Parathyroid adenoma (tissue), 2 donors: ENCODE data around the gene PPP6R2.

Experiments used
- H2AFZ ChIP-seq: fragments of 300-600 bp; sonication (generic); one replicate; pipeline ENCODE4 v1.7.0; 2017; ENCODE audit warnings: antibody characterized with exemption, mild to moderate bottlenecking
- H3K27ac ChIP-seq: fragments of 300-600 bp; sonication (generic); one replicate; pipeline ENCODE4 v1.7.0; 2017
- H3K27me3 ChIP-seq: fragments of 300-600 bp; sonication (generic); one replicate; pipeline ENCODE4 v1.7.0; 2017; ENCODE audit warnings: low read length; ENCODE audit not compliant: control insufficient read depth, insufficient read depth
- H3K36me3 ChIP-seq: fragments of 300-600 bp; sonication (generic); one replicate; pipeline ENCODE4 v1.7.0; 2017; ENCODE audit warnings: low read length; ENCODE audit not compliant: control insufficient read depth, insufficient read depth
- H3K4me1 ChIP-seq: fragments of 300-600 bp; sonication (generic); one replicate; pipeline ENCODE4 v1.7.0; 2017; ENCODE audit warnings: control low read depth
- H3K4me2 ChIP-seq: fragments of 300-600 bp; sonication (generic); one replicate; pipeline ENCODE4 v1.7.0; 2017; ENCODE audit warnings: low read length
- H3K4me3 ChIP-seq: fragments of 300-600 bp; sonication (generic); one replicate; pipeline ENCODE4 v1.7.0; 2017; ENCODE audit warnings: low read depth, low read length
- H3K79me2 ChIP-seq: fragments of 300-600 bp; sonication (generic); one replicate; pipeline ENCODE4 v1.7.0; 2017; ENCODE audit warnings: control low read depth
- H3K9ac ChIP-seq: fragments of 300-600 bp; sonication (generic); one replicate; pipeline ENCODE4 v1.7.0; 2017; ENCODE audit warnings: mild to moderate bottlenecking
- H3K9me3 ChIP-seq: fragments of 300-600 bp; sonication (generic); one replicate; pipeline ENCODE4 v1.7.0; 2017; ENCODE audit warnings: low read length; ENCODE audit not compliant: control insufficient read depth
- TF ChIP-seq, protein P1 (sequence below): fragments of 300-600 bp; sonication (generic); IDR thresholded peaks from one replicate; pipeline ENCODE4 v1.7.0; 2017; ENCODE audit warnings: antibody characterized with exemption, mild to moderate bottlenecking
- donor health status: primary hyperparathyroidism.

The PPP6R2 gene

DNA sequence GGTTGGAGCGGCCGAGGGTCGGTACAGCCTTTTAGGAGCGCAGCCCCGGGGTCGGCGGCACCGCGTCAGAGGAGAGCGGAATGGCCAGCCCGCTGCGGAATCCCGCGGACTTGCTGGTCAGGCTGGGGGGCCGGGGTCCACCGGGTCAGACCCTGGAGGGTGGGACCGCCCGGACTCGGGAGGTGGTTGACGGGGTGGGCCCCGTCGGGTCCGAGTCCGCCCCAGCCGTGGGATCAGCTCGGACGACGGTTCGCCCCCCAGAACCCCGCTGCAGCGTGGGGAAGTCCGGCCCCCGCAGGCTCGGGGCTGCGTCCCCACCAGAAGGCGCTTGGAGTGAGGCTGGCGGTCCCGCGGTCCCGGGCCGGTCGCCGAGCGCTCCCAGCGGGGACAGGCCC lies 137.9 kb downstream of the PPP6R2 start:
- Histone ChIP-seq H3K9me3 (no peaks in the 10 kb centered on the region), H3K4me2 (no peak overlapping the region), H3K27ac (no peak overlapping the region), H3K36me3 (no peaks in the 10 kb centered on the region), H3K27me3 (no peaks in the 10 kb centered on the region), H3K9ac (no peak overlapping the region), H3K79me2 (no peaks in the 10 kb centered on the region), H3K4me3 (no peak overlapping the region), H2AFZ (peak overlapping the region; percentile 28), H3K4me1 (no peaks in the 10 kb centered on the region)
- TF ChIP-seq, protein P1, sequence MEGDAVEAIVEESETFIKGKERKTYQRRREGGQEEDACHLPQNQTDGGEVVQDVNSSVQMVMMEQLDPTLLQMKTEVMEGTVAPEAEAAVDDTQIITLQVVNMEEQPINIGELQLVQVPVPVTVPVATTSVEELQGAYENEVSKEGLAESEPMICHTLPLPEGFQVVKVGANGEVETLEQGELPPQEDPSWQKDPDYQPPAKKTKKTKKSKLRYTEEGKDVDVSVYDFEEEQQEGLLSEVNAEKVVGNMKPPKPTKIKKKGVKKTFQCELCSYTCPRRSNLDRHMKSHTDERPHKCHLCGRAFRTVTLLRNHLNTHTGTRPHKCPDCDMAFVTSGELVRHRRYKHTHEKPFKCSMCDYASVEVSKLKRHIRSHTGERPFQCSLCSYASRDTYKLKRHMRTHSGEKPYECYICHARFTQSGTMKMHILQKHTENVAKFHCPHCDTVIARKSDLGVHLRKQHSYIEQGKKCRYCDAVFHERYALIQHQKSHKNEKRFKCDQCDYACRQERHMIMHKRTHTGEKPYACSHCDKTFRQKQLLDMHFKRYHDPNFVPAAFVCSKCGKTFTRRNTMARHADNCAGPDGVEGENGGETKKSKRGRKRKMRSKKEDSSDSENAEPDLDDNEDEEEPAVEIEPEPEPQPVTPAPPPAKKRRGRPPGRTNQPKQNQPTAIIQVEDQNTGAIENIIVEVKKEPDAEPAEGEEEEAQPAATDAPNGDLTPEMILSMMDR = no peak

DNA sequence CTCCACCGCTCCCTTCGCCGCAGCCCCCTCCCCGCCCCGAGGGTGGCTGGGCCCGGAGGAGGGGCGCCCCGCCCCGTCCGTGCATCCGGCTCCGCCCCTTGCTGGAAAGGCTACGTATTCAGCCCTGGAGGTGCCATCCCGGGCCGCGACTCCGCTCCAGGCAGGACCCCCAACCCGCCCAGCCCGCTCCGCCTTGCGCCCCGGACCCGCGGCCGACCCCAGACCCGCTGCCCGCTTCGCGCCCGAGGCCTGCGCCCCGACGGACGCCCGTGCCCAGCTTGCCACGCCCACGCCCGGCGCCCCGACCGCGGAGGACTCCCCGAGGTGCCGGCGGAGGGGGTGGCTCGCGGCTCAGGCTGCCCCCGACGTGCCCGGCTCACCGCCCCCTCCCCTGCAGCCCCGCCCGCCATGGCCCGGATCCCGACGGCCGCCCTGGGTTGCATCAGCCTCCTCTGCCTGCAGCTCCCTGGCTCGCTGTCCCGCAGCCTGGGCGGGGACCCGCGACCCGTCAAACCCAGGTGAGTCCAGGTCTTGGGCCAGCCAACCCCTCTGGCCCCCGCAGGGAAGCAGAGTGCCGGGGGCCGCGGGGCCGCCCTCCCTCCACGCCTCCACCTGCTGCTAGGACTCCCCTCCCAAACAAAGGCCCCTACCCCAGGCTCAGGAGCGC lies 138.4 kb downstream of the PPP6R2 start, which contains the start of gene ADM2:
Gene ADM2, plus strand, starts transcription at position 104 of the 667 bp plus-strand sequence. Its CDS starts 305 bp downstream, at position 409.
- Histone ChIP-seq H2AFZ (peak within 1 kb of the TSS; percentile 28), H3K9ac (no peak within 1 kb of the TSS), H3K27me3 (no peaks in the 10 kb centered on the region), H3K4me3 (no peak within 1 kb of the TSS), H3K4me1 (no peaks in the 10 kb centered on the region), H3K79me2 (no peaks in the 10 kb centered on the region), H3K36me3 (no peaks in the 10 kb centered on the region), H3K9me3 (no peaks in the 10 kb centered on the region), H3K4me2 (no peak within 1 kb of the TSS), H3K27ac (no peak within 1 kb of the TSS)
- TF ChIP-seq, protein P1 = no peak

DNA sequence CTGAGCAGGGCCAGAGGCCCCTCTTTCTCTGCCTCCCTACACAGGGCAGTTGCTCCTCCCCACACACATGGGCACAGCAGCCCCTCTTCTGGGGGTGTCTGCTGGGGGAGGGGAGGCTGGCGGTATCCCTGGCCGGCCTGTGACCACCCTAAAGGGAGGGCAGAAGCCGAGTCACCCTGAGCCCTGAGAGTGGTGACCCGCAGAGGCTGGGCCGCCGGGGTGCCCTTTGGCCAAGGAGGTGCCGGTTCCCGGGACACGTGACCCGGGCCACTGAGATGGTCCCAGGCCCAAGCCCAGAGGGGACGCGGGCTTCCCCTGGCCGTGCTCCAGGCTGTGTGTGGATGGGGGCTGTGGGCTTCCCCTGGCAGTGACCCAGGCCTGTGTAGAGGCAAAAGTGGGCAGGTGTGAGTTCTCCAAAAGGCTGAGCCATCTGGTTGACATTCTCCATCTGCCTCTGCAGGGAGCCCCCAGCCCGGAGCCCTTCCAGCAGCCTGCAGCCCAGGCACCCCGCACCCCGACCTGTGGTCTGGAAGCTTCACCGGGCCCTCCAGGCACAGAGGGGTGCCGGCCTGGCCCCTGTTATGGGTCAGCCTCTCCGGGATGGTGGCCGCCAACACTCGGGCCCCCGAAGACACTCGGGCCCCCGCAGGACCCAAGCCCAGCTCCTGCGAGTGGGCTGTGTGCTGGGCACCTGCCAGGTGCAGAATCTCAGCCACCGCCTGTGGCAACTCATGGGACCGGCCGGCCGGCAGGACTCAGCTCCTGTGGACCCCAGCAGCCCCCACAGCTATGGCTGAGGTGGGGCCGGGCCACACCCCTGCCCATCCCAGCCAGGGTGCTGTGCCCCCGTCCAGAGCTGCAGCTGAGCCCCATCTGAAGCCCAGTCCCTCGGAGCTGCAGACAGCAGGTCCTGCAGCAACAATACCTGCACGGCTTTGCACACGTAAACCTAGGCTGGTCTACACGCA lies 139.3 kb downstream of the PPP6R2 start:
- H3K9ac ChIP-seq = no peak overlapping the region
- TF ChIP-seq, protein P1 = no peak
- H3K27me3 ChIP-seq = no peaks in the 10 kb centered on the region
- H3K9me3 ChIP-seq = no peaks in the 10 kb centered on the region
- no peaks in the 10 kb centered on the region for H3K36me3 ChIP-seq
- H3K4me1 ChIP-seq = no peaks in the 10 kb centered on the region
- no peak overlapping the region for H3K27ac ChIP-seq
- no peak overlapping the region for H3K4me3 ChIP-seq
- H3K4me2 ChIP-seq = no peak overlapping the region
- H3K79me2 ChIP-seq = no peaks in the 10 kb centered on the region
- no peak overlapping the region for H2AFZ ChIP-seq

- no peaks in the 10 kb centered on the region for H3K79me2 ChIP-seq
- H3K9me3 ChIP-seq = no peaks in the 10 kb centered on the region
- H3K36me3 ChIP-seq = no peaks in the 10 kb centered on the region
- H2AFZ ChIP-seq = no peak overlapping the region
- H3K27me3 ChIP-seq = no peaks in the 10 kb centered on the region
- no peak overlapping the region for H3K4me2 ChIP-seq
- H3K4me1 ChIP-seq = no peaks in the 10 kb centered on the region
- no peak overlapping the region for H3K9ac ChIP-seq
- H3K4me3 ChIP-seq = no peak overlapping the region
- no peak overlapping the region for H3K27ac ChIP-seq
- TF ChIP-seq, protein P1 = no peak
Observed at GRCh38 chr22:50483106-50483505, 140.0 kb downstream of the PPP6R2 start.
